K562 (cell line): ENCODE results near the gene IBA57. TPM values are rescaled to one million over a fixed set of nuclear protein-coding genes. Genes with fewer than 3 reads are reported as not detected.

Experiments
- CC2D1A ChIP-seq: fragments of 450-650 bp; IDR thresholded peaks from 2 replicates; pipeline ENCODE4 v1.6.1; 2017; ENCODE audit warnings: mild to moderate bottlenecking
- CCAR2 ChIP-seq: fragments of 200-400 bp; formaldehyde crosslinking; IDR thresholded peaks from 2 replicates; pipeline ENCODE4 v1.6.1; 2017; ENCODE audit warnings: mild to moderate bottlenecking, low read depth, low read length
- CGGBP1 ChIP-seq: fragments of 250-450 bp; sonication (Bioruptor Pico); IDR thresholded peaks from 2 replicates; pipeline ENCODE4 v1.9.0; 2021; ENCODE audit warnings: mild to moderate bottlenecking
- FOXK1 ChIP-seq: sonication (generic); formaldehyde crosslinking; IDR thresholded peaks from 2 replicates; pipeline ENCODE4 v1.8.0; 2022; ENCODE audit warnings: missing genetic modification reagents, mild to moderate bottlenecking, borderline replicate concordance
- ID3 ChIP-seq, 2 experiments: fragments of 250-450 bp in 1 of 2; fragments of 450-650 bp in 1 of 2; sonication (Bioruptor Pico) in 1 of 2; IDR thresholded peaks; 2 replicates each; pipeline versions ENCODE4 v1.6.1 to v1.8.0; 2016 to 2021; ENCODE audit warnings: mild to moderate bottlenecking in 2 of 2, moderate library complexity in 2 of 2, missing compliant biosample characterization in 1 of 2, missing genetic modification characterization in 1 of 2
- NFE2L1 ChIP-seq: fragments of 450-650 bp; IDR thresholded peaks from 2 replicates; pipeline ENCODE4 v1.6.1; 2016; ENCODE audit warnings: missing genetic modification characterization, low read depth, mild to moderate bottlenecking, missing compliant biosample characterization, moderate library complexity, borderline replicate concordance
- PKNOX1 ChIP-seq: fragments of 450-650 bp; IDR thresholded peaks from 2 replicates; pipeline ENCODE4 v1.6.1; 2016
- TAF15 ChIP-seq: fragments of 200-400 bp; formaldehyde crosslinking; IDR thresholded peaks from 2 replicates; pipeline ENCODE4 v1.6.1; 2017; ENCODE audit warnings: mild to moderate bottlenecking, low read depth, low read length, moderate library complexity
- ZKSCAN3 ChIP-seq: fragments of 250-450 bp; sonication (Bioruptor Pico); IDR thresholded peaks from 2 replicates; pipeline ENCODE4 v1.4.0; 2020
- ZNF124 ChIP-seq: sonication (generic); formaldehyde crosslinking; IDR thresholded peaks from 2 replicates; pipeline ENCODE4 v1.8.1; 2022; ENCODE audit warnings: missing genetic modification reagents
- ZNF140 ChIP-seq: fragments of 250-450 bp; sonication (Bioruptor Pico); IDR thresholded peaks from 2 replicates; pipeline ENCODE4 v1.8.0; 2021; ENCODE audit warnings: moderate library complexity, mild to moderate bottlenecking, inconsistent platforms
- ZNF212 ChIP-seq: fragments of 450-650 bp; formaldehyde crosslinking; IDR thresholded peaks from 2 replicates; pipeline ENCODE4 v1.4.0; 2020; ENCODE audit warnings: mild to moderate bottlenecking
- ZNF3 ChIP-seq: fragments of 250-450 bp; sonication (Bioruptor Pico); IDR thresholded peaks from 2 replicates; pipeline ENCODE4 v1.5.0; 2021; ENCODE audit warnings: mild to moderate bottlenecking, moderate library complexity
- ZNF324 ChIP-seq: fragments of 250-450 bp; sonication (Bioruptor Pico); IDR thresholded peaks from 2 replicates; pipeline ENCODE4 v1.4.0; 2020; ENCODE audit warnings: mild to moderate bottlenecking
- ZNF77 ChIP-seq: fragments of 250-450 bp; sonication (Bioruptor Pico); IDR thresholded peaks from 2 replicates; pipeline ENCODE4 v1.5.0; 2020
- polyA plus RNA-seq, 8 experiments: library from polyadenylated mRNA; depleted of rRNA in 4 of 8; stranded (reverse) in 5 of 8; unstranded in 3 of 8; fragments of >200 nt; fragmentation: Nextera tagmentation in 2 of 8; fragmentation: Illumina TruSeq in 1 of 8; extraction: Ambion mirVana in 2 of 8; extraction: Trizol in 1 of 8; gene quantifications; 2 replicates each; pipeline versions ENCODE4 v1.2.1 to v1.2.3, GENCODE V29; 2011 to 2014; ENCODE audit warnings: inconsistent platforms in 1 of 8, missing spikeins in 1 of 8
- total RNA-seq, 7 experiments: library from RNA; depleted of rRNA in 6 of 7; stranded (reverse); fragments of >200 nt in 6 of 7; fragmentation: Illumina TruSeq in 2 of 7; extraction: Trizol in 2 of 7; gene quantifications; 2 replicates each; pipeline versions ENCODE4 v1.2.1 to v1.2.3, GENCODE V29; 2011 to 2021; ENCODE audit warnings: low replicate concordance in 1 of 7
- TF ChIP-seq, protein P1 (sequence below): fragments of 200-800 bp; sonication (Bioruptor generic); IDR thresholded peaks from 2 replicates; pipeline ENCODE4 v1.6.1; 2017; ENCODE audit warnings: missing genetic modification characterization, missing compliant biosample characterization

Gene IBA57
- total and polyA plus RNA-seq, 9 of the 15 experiments (the other 6 are each of a cell fraction or from before 2014, with no cell fraction given): 0.77 to 15.5 (median 2.7) TPM

DNA sequence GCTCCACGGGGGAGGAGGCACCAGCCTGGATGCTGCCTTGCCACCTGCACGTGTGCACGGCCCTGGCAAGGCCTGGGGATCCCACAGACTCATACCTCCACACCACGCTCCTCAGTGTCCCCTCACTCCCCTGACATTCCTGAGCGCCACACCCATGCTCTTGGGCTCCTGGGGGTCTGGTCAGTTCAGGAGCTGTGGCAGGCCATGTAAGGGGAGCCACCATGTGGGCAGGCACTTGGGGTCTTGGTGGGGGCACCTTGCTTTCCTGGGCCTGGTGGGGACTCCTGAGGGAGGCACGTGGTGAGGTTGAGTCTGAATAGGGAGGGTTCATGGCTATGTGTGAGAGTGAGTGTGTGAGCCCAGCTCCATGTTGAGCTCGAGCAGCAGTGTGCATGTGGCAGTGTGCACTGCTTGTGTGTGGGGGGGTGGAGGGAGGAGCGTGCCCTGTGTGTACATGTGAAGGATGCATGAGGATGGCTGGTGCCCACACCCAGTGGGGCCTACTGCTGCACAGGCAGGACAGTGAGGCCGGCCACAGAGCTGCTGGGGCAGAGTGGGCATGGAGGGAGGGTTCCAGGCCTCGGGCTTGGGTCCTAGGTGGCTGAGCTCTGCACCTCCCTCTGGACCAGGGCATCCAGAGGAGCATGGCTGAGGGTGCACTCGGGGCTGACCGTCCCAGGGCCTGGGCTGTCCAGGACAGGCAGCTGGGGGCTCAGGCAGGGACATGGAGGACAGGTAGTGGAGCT lies 14.3 kb upstream of the IBA57 start (continued):
- TF ChIP-seq, protein P1, sequence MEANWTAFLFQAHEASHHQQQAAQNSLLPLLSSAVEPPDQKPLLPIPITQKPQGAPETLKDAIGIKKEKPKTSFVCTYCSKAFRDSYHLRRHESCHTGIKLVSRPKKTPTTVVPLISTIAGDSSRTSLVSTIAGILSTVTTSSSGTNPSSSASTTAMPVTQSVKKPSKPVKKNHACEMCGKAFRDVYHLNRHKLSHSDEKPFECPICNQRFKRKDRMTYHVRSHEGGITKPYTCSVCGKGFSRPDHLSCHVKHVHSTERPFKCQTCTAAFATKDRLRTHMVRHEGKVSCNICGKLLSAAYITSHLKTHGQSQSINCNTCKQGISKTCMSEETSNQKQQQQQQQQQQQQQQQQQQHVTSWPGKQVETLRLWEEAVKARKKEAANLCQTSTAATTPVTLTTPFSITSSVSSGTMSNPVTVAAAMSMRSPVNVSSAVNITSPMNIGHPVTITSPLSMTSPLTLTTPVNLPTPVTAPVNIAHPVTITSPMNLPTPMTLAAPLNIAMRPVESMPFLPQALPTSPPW (CRISPR knock-in tag): no peak
- TF ChIP-seq ZNF124 (CRISPR knock-in tag) (0 out of 2 replicates have a peak, but pooled peaks have one; percentile 35), TAF15 (0 out of 2 replicates have a peak, but pooled peaks have one; percentile 39), FOXK1 (CRISPR knock-in tag) (no peak), ZNF324 (CRISPR knock-in tag) (no peak), ID3 (CRISPR knock-in tag; IDR thresholded peaks at IDR 0.05) (no peak), ID3 (tag; IDR thresholded peaks at IDR 0.05) (no peak), CC2D1A (no peak), CGGBP1 (CRISPR knock-in tag) (no peak), ZNF3 (CRISPR knock-in tag) (no peak), ZKSCAN3 (CRISPR knock-in tag) (no peak), NFE2L1 (tag) (no peak), ZNF140 (CRISPR knock-in tag) (no peak), ZNF212 (CRISPR knock-in tag) (no peak), ZNF77 (CRISPR knock-in tag) (no peak), PKNOX1 (no peak), CCAR2 (no peak)
